T-helper 9 cell (primary cell): ENCODE measurements around the gene SGSM1.

ENCODE experiments used
- DNase-seq: peaks from one replicate; pipeline ENCODE4 v3.0.0-alpha.2; 2020

Gene SGSM1

GRCh38 chr22:24953384-24954113 is 147.5 kb downstream of the SGSM1 start:
- DNase-seq = no peak

- no peak for DNase-seq
Measured at GRCh38 chr22:24954114-24954463, 148.1 kb downstream of the SGSM1 start.

- no peak for DNase-seq
Measured at GRCh38 chr22:24954856-24955255, 148.8 kb downstream of the SGSM1 start.

- no peak for DNase-seq
Measured at GRCh38 chr22:24957043-24957442, 151.0 kb downstream of the SGSM1 start.

- DNase-seq = no peak
Measured at GRCh38 chr22:24961217-24961844, 155.3 kb downstream of the SGSM1 start.

GRCh38 chr22:24962094-24962493 is 156.1 kb downstream of the SGSM1 start:
- DNase-seq = no peak

- no peak for DNase-seq
Measured at GRCh38 chr22:24962835-24963234, 156.8 kb downstream of the SGSM1 start.

GRCh38 chr22:24964441-24964840 is 158.4 kb downstream of the SGSM1 start:
- DNase-seq = no peak

GRCh38 chr22:24965822-24966626 is 160.0 kb downstream of the SGSM1 start:
- DNase-seq = no peak

GRCh38 chr22:24968066-24968561 is 162.1 kb downstream of the SGSM1 start:
- DNase-seq = no peak

- no peak for DNase-seq
Measured at GRCh38 chr22:24969560-24970301, 163.7 kb downstream of the SGSM1 start.

GRCh38 chr22:24972369-24972768 is 166.4 kb downstream of the SGSM1 start:
- no peak for DNase-seq

- no peak for DNase-seq
Measured at GRCh38 chr22:24973872-24974271, 167.9 kb downstream of the SGSM1 start.

GRCh38 chr22:24975125-24975640 is 169.2 kb downstream of the SGSM1 start:
- DNase-seq = no peak

GRCh38 chr22:24975813-24976341 is 169.9 kb downstream of the SGSM1 start:
- no peak for DNase-seq

- no peak for DNase-seq
Measured at GRCh38 chr22:24976442-24977218, 170.6 kb downstream of the SGSM1 start.
